ENCODE data around the gene TRIM63. TPM values are rescaled to one million over a fixed set of nuclear protein-coding genes. Genes with fewer than 3 reads are reported as not detected.
A peak's percentile ranks its signal among the peaks of the same experiment; 100 is the strongest.

The TRIM63 gene
- total and polyA plus RNA-seq, 9 of the 15 experiments (the other 6 are each of a cell fraction or from before 2014, with no cell fraction given) = 0.08 to 0.57 (median 0.36) TPM

DNA sequence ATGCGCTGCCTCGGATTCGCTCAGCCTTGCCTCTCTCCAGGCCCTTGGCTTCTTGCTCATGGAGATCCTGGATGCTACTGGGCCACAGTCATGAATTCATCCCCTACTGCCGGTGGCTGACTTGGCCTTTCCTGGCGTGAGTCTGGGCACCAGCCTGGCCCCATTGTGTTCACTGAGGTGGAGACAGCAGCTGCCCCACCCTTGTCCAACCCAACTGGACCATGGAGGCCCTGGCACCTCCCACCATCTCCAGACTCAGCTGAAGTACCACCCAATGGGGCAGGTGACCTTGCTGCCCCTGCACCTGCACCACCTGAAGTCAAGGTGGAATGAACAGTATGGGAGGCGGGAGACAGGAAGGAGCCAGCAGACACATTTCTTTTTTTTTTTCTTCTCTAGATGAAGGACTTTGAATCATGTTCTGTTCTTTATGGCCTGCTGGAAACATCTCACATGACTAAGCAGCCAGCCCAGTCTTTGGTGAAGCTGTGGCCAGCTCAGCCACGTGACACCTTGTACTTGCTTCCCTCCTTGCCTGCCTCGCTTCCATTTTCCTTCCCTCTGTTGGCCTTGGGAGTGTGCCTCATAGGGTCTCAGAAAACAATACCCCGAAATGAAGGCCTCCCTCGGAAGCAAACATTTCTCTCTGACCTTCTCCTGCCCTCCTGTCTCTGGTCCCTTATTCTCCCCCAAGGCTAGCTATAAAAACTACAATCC is 17.7 kb downstream of the TRIM63 start (continued):
- TF ChIP-seq POLR2H (tag; IDR thresholded peaks at IDR 0.05; ENCODE audit: low read depth) (no peak), ZNF12 (CRISPR knock-in tag; IDR thresholded peaks at IDR 0.05) (no peak), U2AF2 (optimal IDR thresholded peaks at IDR 0.05; ENCODE audit: low read depth, low read length) (no peak), ZBTB8A (IDR thresholded peaks at IDR 0.05; ENCODE audit: partially characterized antibody) (no peak), IRF2 (CRISPR knock-in tag; IDR thresholded peaks at IDR 0.05) (no peak), BRD9 (IDR thresholded peaks at IDR 0.05; ENCODE audit: low read depth, partially characterized antibody) (no peak), ZNF217 (CRISPR knock-in tag; IDR thresholded peaks at IDR 0.05) (no peak), HSF4 (CRISPR knock-in tag; IDR thresholded peaks at IDR 0.05; ENCODE audit: borderline replicate concordance) (peak; percentile 88; the same call in 1 of the 2 replicates), POLR3A (IDR thresholded peaks at IDR 0.05; ENCODE audit: borderline replicate concordance, extremely low read depth, insufficient read depth, insufficient read length) (no peak), PHTF2 (CRISPR knock-in tag; IDR thresholded peaks at IDR 0.05) (0 out of 2 replicates have a peak, but pooled peaks have one; percentile 64), ZNF431 (CRISPR knock-in tag; IDR thresholded peaks at IDR 0.05) (no peak), ERF (CRISPR knock-in tag; IDR thresholded peaks at IDR 0.05) (0 out of 2 replicates have a peak, but pooled peaks have one; percentile 68), TCF7L2 (IDR thresholded peaks at IDR 0.05; ENCODE audit: low read depth, low read length) (no peak), RBFOX2 (IDR thresholded peaks at IDR 0.05; ENCODE audit: low read depth, low read length) (no peak), OTX1 (CRISPR knock-in tag; IDR thresholded peaks at IDR 0.05) (peak; percentile 91), HCFC1 (IDR thresholded peaks at IDR 0.05; ENCODE audit: low read depth, low read length) (no peak), RFX5 (IDR thresholded peaks at IDR 0.05; ENCODE audit: low read depth, low read length) (no peak), TCFL5 (CRISPR knock-in tag; conservative IDR thresholded peaks at IDR 0.05) (peak; percentile 80), GATAD2A (IDR thresholded peaks at IDR 0.05) (no peak), KLF1 (tag; IDR thresholded peaks at IDR 0.05) (no peak), CREBBP (IDR thresholded peaks at IDR 0.05; ENCODE audit: low read depth, low read length) (no peak), FOXA1 (IDR thresholded peaks at IDR 0.05; ENCODE audit: borderline replicate concordance) (no peak), MYNN (IDR thresholded peaks at IDR 0.05) (no peak), MYNN (CRISPR knock-in tag; IDR thresholded peaks at IDR 0.05) (no peak), ELF2 (CRISPR knock-in tag; IDR thresholded peaks at IDR 0.05) (peak; percentile 73), TCF3 (CRISPR knock-in tag; IDR thresholded peaks at IDR 0.05) (no peak)
- TF ChIP-seq, protein P1, sequence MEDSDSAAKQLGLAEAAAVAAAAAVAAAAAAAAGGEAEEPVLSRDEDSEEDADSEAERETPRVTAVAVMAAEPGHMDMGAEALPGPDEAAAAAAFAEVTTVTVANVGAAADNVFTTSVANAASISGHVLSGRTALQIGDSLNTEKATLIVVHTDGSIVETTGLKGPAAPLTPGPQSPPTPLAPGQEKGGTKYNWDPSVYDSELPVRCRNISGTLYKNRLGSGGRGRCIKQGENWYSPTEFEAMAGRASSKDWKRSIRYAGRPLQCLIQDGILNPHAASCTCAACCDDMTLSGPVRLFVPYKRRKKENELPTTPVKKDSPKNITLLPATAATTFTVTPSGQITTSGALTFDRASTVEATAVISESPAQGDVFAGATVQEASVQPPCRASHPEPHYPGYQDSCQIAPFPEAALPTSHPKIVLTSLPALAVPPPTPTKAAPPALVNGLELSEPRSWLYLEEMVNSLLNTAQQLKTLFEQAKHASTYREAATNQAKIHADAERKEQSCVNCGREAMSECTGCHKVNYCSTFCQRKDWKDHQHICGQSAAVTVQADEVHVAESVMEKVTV (CRISPR knock-in tag; IDR thresholded peaks at IDR 0.05) = 0 out of 2 replicates have a peak, but pooled peaks have one; percentile 11
- TF ChIP-seq, protein P2, sequence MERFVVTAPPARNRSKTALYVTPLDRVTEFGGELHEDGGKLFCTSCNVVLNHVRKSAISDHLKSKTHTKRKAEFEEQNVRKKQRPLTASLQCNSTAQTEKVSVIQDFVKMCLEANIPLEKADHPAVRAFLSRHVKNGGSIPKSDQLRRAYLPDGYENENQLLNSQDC (CRISPR knock-in tag; IDR thresholded peaks at IDR 0.05) = no peak
- TF ChIP-seq, protein P3, sequence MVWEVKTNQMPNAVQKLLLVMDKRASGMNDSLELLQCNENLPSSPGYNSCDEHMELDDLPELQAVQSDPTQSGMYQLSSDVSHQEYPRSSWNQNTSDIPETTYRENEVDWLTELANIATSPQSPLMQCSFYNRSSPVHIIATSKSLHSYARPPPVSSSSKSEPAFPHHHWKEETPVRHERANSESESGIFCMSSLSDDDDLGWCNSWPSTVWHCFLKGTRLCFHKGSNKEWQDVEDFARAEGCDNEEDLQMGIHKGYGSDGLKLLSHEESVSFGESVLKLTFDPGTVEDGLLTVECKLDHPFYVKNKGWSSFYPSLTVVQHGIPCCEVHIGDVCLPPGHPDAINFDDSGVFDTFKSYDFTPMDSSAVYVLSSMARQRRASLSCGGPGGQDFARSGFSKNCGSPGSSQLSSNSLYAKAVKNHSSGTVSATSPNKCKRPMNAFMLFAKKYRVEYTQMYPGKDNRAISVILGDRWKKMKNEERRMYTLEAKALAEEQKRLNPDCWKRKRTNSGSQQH (CRISPR knock-in tag; IDR thresholded peaks at IDR 0.05) = peak; percentile 71
